ENCODE data around the gene LIAS.
"Not testable (repeated sequence)": the region's sequence is repeated elsewhere in the genome, so short reads cannot be mapped to it uniquely, and the experiment has no call there.

The LIAS gene

DNA sequence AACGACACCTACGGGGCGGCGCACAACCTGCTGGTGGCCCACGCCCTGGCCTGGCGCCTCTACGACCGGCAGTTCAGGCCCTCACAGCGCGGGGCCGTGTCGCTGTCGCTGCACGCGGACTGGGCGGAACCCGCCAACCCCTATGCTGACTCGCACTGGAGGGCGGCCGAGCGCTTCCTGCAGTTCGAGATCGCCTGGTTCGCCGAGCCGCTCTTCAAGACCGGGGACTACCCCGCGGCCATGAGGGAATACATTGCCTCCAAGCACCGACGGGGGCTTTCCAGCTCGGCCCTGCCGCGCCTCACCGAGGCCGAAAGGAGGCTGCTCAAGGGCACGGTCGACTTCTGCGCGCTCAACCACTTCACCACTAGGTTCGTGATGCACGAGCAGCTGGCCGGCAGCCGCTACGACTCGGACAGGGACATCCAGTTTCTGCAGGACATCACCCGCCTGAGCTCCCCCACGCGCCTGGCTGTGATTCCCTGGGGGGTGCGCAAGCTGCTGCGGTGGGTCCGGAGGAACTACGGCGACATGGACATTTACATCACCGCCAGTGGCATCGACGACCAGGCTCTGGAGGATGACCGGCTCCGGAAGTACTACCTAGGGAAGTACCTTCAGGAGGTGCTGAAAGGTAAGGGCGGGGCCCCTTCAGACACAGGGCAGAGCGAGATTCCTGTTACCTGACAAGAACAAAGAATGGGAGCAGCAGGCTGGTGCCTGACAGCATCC lies 11.8 kb upstream of the LIAS start:
- Mint-ChIP-seq H3K9me3 (no peaks in the 10 kb centered on the region), H3K4me1 (peaks cover 8% of the 10 kb centered on the region), H3K36me3 (peaks cover 37% of the 10 kb centered on the region), H3K27ac (no peak overlapping the region), H3K4me3 (peak overlapping the region; percentile 55)
- DNase-seq (ENCODE audit: low spot score in 2 of 2) (peak in 1 of 2 donors; percentile 56), ATAC-seq (peak; percentile 72)

- no peak overlapping the region for H3K4me3 Mint-ChIP-seq
- H3K9me3 Mint-ChIP-seq = no peaks in the 10 kb centered on the region
- ATAC-seq (no peak), DNase-seq (ENCODE audit: low spot score in 2 of 2) (no peak)
- H3K27ac Mint-ChIP-seq = peak overlapping the region; percentile 40
- H3K4me1 Mint-ChIP-seq = peaks cover 23% of the 10 kb centered on the region
- H3K36me3 Mint-ChIP-seq = peaks cover 73% of the 10 kb centered on the region
These were observed 8.2 kb upstream of the LIAS start for GRCh38 chr4:39450618-39451017.

DNA sequence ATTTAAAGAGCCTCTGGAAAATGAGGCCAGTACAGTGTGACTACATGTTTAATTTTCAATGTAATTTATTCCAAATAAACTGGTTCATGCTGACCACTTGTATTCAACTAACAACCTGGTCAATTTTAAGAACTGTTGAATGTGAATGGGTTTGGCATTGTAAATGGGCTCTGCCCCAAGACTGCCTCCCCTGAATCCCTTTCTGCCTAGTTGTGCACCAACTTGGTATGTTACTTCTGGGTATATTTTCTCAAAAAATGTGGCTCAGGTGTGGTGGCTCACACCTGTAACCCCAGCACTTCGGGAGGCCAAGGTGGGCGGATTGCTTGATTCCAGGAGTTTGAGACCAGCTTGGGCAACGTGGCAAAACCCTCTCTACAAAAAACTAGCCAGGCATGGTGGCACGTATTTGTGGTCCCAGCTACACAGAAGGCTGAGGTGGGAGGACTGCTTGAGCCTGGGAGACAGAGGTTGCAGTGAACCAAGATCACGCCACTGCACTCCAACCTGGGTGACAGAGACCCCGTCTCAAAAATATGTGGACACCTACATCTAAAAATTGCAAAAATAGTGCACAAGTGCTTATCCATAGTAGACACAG lies 7.3 kb upstream of the LIAS start:
- peaks cover 30% of the 10 kb centered on the region for H3K4me1 Mint-ChIP-seq
- DNase-seq (ENCODE audit: low spot score in 2 of 2) (no peak), ATAC-seq (no peak)
- H3K36me3 Mint-ChIP-seq = peaks cover 82% of the 10 kb centered on the region
- no peak overlapping the region for H3K4me3 Mint-ChIP-seq
- H3K9me3 Mint-ChIP-seq = no peaks in the 10 kb centered on the region
- H3K27ac Mint-ChIP-seq = peak overlapping the region; percentile 59

- H3K4me3 Mint-ChIP-seq = no peak overlapping the region
- peaks cover 38% of the 10 kb centered on the region for H3K4me1 Mint-ChIP-seq
- no peak for DNase-seq (ENCODE audit: low spot score in 2 of 2)
- H3K27ac Mint-ChIP-seq = peak overlapping the region; percentile 59
- H3K36me3 Mint-ChIP-seq = peaks cover 90% of the 10 kb centered on the region
- ATAC-seq = no peak
- no peaks in the 10 kb centered on the region for H3K9me3 Mint-ChIP-seq
These were observed 6.5 kb upstream of the LIAS start for GRCh38 chr4:39452153-39452859.

DNA sequence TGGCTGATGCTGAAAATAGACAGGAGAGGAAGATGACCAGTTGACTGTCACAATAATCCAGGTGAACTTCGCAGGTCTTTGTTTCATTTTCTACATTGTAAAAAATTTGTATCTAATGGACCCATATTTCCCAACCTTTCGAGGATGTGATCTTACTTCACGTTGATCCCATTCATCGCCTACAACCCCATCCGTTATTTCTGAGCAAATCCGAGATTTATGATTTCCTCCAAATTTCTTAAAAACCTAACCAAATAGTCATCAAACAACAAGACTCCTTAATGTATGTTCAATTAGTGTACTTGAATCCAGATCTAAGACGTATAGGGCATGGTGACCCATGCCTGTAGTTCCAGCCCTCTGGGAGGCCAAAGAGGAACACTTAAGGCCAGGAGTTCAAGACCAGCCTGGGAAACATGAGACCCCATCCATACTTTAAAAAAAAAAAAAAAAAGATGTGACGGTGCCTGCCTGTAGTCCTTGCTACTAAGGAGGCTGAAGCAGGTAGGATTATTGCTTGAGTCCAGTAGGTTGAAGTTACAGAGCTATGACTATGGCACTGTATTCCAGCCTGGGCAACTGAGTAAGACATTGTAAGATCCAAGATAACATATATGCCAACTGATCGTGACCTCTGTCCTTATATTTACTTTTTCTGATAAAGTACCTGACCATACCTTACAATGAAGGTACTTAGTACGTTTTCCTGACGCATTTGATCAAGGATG lies 5.8 kb upstream of the LIAS start:
- Mint-ChIP-seq H3K36me3 (peaks cover 97% of the 10 kb centered on the region), H3K4me1 (peaks cover 39% of the 10 kb centered on the region), H3K4me3 (no peak overlapping the region), H3K27ac (peak overlapping the region; percentile 59), H3K9me3 (no peaks in the 10 kb centered on the region)
- DNase-seq (ENCODE audit: low spot score in 2 of 2) (no peak), ATAC-seq (no peak)

DNA sequence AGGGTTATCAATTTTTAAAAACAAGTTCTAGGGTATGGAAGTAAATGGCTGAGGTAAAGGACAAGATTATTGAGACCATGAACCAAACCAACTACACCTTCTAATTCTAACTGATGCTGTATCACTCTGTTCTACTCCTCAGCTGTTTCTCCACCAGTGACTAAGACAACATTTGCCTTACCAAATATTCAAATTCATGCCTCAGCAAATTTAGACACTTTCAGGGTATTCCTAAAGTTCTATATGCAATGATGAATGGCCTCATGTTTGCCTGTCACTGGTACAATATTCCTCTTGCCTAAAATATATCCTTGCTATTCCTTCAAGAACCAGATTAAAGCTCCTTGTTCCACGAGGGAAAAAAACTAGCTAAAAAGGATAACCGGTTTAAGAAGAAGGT lies 5.1 kb upstream of the LIAS start:
- H3K9me3 Mint-ChIP-seq = no peaks in the 10 kb centered on the region
- H3K36me3 Mint-ChIP-seq = peaks cover 100% of the 10 kb centered on the region
- ATAC-seq = no peak
- H3K4me3 Mint-ChIP-seq = no peak overlapping the region
- no peak overlapping the region for H3K27ac Mint-ChIP-seq
- H3K4me1 Mint-ChIP-seq = peaks cover 39% of the 10 kb centered on the region
- no peak for DNase-seq (ENCODE audit: low spot score in 2 of 2)

- DNase-seq (ENCODE audit: low spot score in 2 of 2) (no peak), ATAC-seq (no peak)
- Mint-ChIP-seq H3K27ac (peak overlapping the region; percentile 100), H3K4me1 (peaks cover 39% of the 10 kb centered on the region), H3K36me3 (peaks cover 90% of the 10 kb centered on the region), H3K9me3 (no peaks in the 10 kb centered on the region), H3K4me3 (peak overlapping the region; percentile 97)
These were observed 3.4 kb upstream of the LIAS start for GRCh38 chr4:39455486-39455885.

GRCh38 chr4:39456946-39457763 lies 1.7 kb upstream of the LIAS start:
- Mint-ChIP-seq H3K27ac (peak overlapping the region; percentile 100), H3K4me3 (peak overlapping the region; percentile 97), H3K36me3 (peaks cover 84% of the 10 kb centered on the region), H3K9me3 (no peaks in the 10 kb centered on the region), H3K4me1 (peaks cover 36% of the 10 kb centered on the region)
- DNase-seq (ENCODE audit: low spot score in 2 of 2) (no peak), ATAC-seq (no peak)

DNA sequence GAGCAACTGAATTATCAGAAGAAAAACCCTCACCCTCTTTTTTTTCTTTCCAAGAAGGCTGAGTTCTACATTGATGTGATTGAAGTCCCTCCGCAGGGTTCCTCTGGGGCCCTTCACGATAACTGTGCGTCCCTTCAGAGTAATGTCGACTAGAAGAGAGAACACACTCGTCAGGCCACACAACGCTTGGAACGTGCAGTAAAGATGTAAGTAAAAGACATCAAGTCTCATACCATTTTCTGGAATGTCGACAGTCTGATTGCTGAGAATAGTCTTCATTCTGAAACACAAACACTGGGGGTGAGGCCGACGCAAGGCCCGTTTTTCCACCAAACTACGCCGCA lies 723 bp upstream of the LIAS start:
- H3K9me3 Mint-ChIP-seq; DNase-seq (ENCODE audit: low spot score in 2 of 2): not testable (repeated sequence)
- Mint-ChIP-seq H3K36me3 (peaks cover 76% of the 10 kb centered on the region), H3K27ac (peak overlapping the region; percentile 100), H3K4me3 (peak overlapping the region; percentile 97), H3K4me1 (peaks cover 26% of the 10 kb centered on the region)
- ATAC-seq = peak; percentile 1

DNA sequence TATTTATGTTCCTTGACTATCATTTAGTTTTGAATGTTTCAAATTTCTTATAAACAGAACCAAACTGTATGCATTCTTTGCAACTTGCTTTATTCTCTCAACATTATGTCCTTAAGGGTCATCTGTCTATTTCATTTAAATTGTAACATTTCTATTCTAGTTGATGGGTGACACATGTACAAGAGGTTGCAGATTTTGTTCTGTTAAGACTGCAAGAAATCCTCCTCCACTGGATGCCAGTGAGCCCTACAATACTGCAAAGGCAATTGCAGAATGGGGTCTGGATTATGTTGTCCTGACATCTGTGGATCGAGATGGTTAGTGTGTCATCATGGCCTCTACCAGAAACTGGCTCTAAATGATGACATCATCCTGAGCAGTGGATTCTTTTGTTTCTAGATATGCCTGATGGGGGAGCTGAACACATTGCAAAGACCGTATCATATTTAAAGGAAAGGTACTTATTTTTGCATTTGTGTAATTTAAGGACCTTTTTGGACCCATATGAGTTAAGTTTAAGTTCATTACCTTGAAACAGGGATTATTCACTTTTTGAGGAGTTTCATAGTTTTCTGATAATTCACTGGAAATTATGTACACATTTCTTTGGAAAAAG lies 6.1 kb downstream of the LIAS start:
- no peaks in the 10 kb centered on the region for H3K9me3 Mint-ChIP-seq
- DNase-seq (ENCODE audit: low spot score in 2 of 2) = no peak
- no peaks in the 10 kb centered on the region for H3K4me1 Mint-ChIP-seq
- H3K36me3 Mint-ChIP-seq = peaks cover 80% of the 10 kb centered on the region
- no peak overlapping the region for H3K4me3 Mint-ChIP-seq
- peak overlapping the region; percentile 65 for H3K27ac Mint-ChIP-seq
- peak; percentile 84 for ATAC-seq

- Mint-ChIP-seq H3K27ac (no peak overlapping the region), H3K36me3 (peaks cover 89% of the 10 kb centered on the region), H3K4me1 (no peaks in the 10 kb centered on the region), H3K9me3 (no peaks in the 10 kb centered on the region), H3K4me3 (no peak overlapping the region)
- ATAC-seq = no peak
- no peak for DNase-seq (ENCODE audit: low spot score in 2 of 2)
These were observed 7.9 kb downstream of the LIAS start for GRCh38 chr4:39466747-39467146.

- H3K9me3 Mint-ChIP-seq = no peaks in the 10 kb centered on the region
- ATAC-seq (no peak), DNase-seq (ENCODE audit: low spot score in 2 of 2) (no peak)
- H3K27ac Mint-ChIP-seq = no peak overlapping the region
- H3K4me3 Mint-ChIP-seq = no peak overlapping the region
- peaks cover 93% of the 10 kb centered on the region for H3K36me3 Mint-ChIP-seq
- no peaks in the 10 kb centered on the region for H3K4me1 Mint-ChIP-seq
These were observed 8.6 kb downstream of the LIAS start for GRCh38 chr4:39467464-39467863.

- Mint-ChIP-seq H3K4me1 (no peaks in the 10 kb centered on the region), H3K4me3 (no peak overlapping the region), H3K36me3 (peaks cover 97% of the 10 kb centered on the region), H3K9me3 (no peaks in the 10 kb centered on the region), H3K27ac (no peak overlapping the region)
- ATAC-seq (peak; percentile 61), DNase-seq (ENCODE audit: low spot score in 2 of 2) (no peak)
These were observed 10.7 kb downstream of the LIAS start for GRCh38 chr4:39469429-39470077.

DNA sequence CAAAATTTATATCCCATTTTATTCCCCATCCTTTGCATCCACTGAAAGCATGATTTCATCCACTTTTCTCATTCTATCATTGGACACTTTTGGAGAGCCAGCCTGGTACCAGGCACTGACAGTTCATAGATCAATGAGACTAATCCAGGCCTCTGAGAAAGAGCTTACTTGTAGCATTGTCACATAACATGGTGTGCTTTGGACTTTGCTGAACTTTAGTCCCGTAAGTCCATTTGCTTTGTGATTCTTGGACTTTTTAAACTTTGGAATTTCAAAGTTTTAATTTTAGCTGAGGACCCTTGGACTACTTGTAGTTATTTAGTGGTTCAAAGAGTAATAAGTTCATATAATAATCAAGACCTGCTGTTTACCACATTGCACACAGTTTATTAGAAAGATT lies 11.5 kb downstream of the LIAS start:
- Mint-ChIP-seq H3K36me3 (peaks cover 97% of the 10 kb centered on the region), H3K9me3 (no peaks in the 10 kb centered on the region), H3K4me3 (no peak overlapping the region), H3K4me1 (no peaks in the 10 kb centered on the region), H3K27ac (no peak overlapping the region)
- DNase-seq (ENCODE audit: low spot score in 2 of 2) (no peak), ATAC-seq (no peak)
